ENCODE measurements around the gene CDK3.

DNA sequence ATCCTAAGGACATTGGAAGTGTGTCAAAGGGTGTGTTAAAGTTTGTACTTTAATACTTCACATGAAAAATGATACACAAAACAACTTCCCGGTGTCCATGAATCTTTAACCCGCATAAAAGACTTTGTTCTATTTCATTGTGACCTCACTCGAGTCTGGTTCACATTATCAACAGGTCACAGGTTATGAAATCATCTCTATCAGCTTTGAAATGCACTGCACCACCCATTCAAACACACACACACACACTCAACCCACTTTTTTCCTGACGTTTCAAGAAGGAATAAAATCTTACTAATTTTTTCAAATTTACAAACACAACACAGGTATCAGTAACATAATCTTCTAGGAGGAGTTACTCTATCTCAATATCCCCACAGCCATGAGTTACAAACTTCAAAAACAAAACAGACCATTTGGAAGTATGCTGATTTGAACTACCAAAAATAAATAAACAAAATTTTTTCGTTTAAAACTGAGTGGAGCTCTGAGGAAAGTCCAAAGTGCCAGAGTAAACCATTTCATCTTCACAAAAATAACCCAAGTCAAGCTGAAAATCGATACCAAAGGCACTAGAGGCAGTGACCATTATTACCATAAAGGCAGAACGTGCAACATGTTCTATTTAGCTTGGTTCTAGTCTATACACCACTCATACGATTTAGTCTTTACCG, 24.3 kb upstream of the CDK3 start:
- TF ChIP-seq, protein P1, sequence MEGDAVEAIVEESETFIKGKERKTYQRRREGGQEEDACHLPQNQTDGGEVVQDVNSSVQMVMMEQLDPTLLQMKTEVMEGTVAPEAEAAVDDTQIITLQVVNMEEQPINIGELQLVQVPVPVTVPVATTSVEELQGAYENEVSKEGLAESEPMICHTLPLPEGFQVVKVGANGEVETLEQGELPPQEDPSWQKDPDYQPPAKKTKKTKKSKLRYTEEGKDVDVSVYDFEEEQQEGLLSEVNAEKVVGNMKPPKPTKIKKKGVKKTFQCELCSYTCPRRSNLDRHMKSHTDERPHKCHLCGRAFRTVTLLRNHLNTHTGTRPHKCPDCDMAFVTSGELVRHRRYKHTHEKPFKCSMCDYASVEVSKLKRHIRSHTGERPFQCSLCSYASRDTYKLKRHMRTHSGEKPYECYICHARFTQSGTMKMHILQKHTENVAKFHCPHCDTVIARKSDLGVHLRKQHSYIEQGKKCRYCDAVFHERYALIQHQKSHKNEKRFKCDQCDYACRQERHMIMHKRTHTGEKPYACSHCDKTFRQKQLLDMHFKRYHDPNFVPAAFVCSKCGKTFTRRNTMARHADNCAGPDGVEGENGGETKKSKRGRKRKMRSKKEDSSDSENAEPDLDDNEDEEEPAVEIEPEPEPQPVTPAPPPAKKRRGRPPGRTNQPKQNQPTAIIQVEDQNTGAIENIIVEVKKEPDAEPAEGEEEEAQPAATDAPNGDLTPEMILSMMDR (IDR thresholded peaks at IDR 0.05), result no peak
- no peak for TF ChIP-seq EZH2 (IDR thresholded peaks at IDR 0.05; ENCODE audit: borderline replicate concordance, insufficient read depth, low read depth, low read length, poor library complexity, severe bottlenecking)
